ENCODE data around the gene TNFSF15. TPM values are rescaled to one million over a fixed set of nuclear protein-coding genes. Genes with fewer than 3 reads are reported as not detected.

The TNFSF15 gene
- total and polyA plus RNA-seq, 4 donors: 2.0 to 24.5 (median 4.2) TPM

DNA sequence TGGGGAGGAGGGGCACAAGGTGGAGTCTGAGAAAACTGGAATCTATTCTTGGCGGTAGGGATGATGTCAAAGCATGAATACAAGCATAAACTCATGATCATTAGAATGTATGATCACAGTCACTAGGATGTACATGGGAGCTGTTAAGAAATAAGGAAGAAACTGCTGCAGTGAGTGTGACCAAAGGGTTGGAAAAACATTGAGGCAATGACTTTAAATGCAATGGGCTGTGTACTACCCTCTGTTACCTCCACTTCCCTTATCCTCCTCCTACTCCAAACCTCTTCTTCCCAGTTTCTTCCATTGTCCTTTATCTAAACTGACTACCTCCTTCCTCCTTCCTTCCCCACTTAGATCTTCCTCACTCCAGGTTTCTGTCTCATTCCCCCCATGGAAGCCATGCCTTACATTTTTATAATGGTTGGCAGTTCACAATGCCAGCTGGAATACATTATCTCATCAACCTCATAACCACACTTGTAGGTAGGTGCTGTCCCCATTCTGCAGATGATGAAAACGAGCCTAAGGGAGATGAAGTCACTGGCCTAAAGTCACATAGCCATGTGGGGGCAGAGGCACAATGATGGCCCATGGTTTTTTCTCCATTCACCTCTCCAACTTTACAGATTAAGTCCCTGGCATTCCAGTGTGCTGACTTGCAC, 21.9 kb upstream of the TNFSF15 start:
- TF ChIP-seq, protein P1, sequence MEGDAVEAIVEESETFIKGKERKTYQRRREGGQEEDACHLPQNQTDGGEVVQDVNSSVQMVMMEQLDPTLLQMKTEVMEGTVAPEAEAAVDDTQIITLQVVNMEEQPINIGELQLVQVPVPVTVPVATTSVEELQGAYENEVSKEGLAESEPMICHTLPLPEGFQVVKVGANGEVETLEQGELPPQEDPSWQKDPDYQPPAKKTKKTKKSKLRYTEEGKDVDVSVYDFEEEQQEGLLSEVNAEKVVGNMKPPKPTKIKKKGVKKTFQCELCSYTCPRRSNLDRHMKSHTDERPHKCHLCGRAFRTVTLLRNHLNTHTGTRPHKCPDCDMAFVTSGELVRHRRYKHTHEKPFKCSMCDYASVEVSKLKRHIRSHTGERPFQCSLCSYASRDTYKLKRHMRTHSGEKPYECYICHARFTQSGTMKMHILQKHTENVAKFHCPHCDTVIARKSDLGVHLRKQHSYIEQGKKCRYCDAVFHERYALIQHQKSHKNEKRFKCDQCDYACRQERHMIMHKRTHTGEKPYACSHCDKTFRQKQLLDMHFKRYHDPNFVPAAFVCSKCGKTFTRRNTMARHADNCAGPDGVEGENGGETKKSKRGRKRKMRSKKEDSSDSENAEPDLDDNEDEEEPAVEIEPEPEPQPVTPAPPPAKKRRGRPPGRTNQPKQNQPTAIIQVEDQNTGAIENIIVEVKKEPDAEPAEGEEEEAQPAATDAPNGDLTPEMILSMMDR (IDR thresholded peaks at IDR 0.05; ENCODE audit: control extremely low read depth, extremely low read depth): no peak
- Histone ChIP-seq H3K9ac (ENCODE audit: insufficient read depth in 1 of 2, low read length in 2 of 2) (no peak overlapping the region), H3K4me3 (no peak overlapping the region), H3K27ac (ENCODE audit: low read depth in 1 of 2, low read length in 1 of 2) (no peak overlapping the region), H3K4me1 (ENCODE audit: control insufficient read depth in 5 of 5, insufficient read depth in 5 of 5, low read length in 5 of 5) (no peaks in the 10 kb centered on the region), H3K27me3 (ENCODE audit: control insufficient read depth in 3 of 3, insufficient read depth in 3 of 3, low read length in 2 of 3) (no peaks in the 10 kb centered on the region), H3K36me3 (ENCODE audit: control insufficient read depth in 4 of 4, insufficient read depth in 4 of 4, low read length in 4 of 4) (no peaks in the 10 kb centered on the region), H3K9me3 (ENCODE audit: control insufficient read depth in 4 of 4, insufficient read depth in 3 of 4, low read length in 3 of 4) (no peaks in the 10 kb centered on the region)
- DNase-seq: no peak
- WGBS, 2 donors: 64 to 81% methylated on average over 2 of the region's 2 CpGs
- no peak for ATAC-seq (ENCODE audit: insufficient read depth, low FRiP score)

- TF ChIP-seq, protein P1 (IDR thresholded peaks at IDR 0.05; ENCODE audit: control extremely low read depth, extremely low read depth): no peak
- 87 to 90% methylated on average over 3 of the region's 3 CpGs for WGBS, 2 donors
Measured at GRCh38 chr9:114826431-114826830, 20.6 kb upstream of the TNFSF15 start.

GRCh38 chr9:114825126-114825795, 19.4 kb upstream of the TNFSF15 start:
- DNase-seq (no peak), ATAC-seq (ENCODE audit: insufficient read depth, low FRiP score) (no peak)
- H3K4me3 ChIP-seq: no peak overlapping the region
- TF ChIP-seq, protein P1 (IDR thresholded peaks at IDR 0.05; ENCODE audit: control extremely low read depth, extremely low read depth): no peak
- H3K9me3 ChIP-seq (ENCODE audit: control insufficient read depth in 4 of 4, insufficient read depth in 3 of 4, low read length in 3 of 4): peaks cover 0 to 3% (median 0%) of the 10 kb centered on the region in 4 donors
- WGBS, 2 donors: 81 to 83% methylated on average over 4 of the region's 4 CpGs
- peaks cover 0 to under 1% (median 0%) of the 10 kb centered on the region in 5 donors for H3K4me1 ChIP-seq (ENCODE audit: control insufficient read depth in 5 of 5, insufficient read depth in 5 of 5, low read length in 5 of 5)
- no peaks in the 10 kb centered on the region for H3K36me3 ChIP-seq (ENCODE audit: control insufficient read depth in 4 of 4, insufficient read depth in 4 of 4, low read length in 4 of 4)
- H3K9ac ChIP-seq (ENCODE audit: insufficient read depth in 1 of 2, low read length in 2 of 2): no peak overlapping the region
- H3K27ac ChIP-seq (ENCODE audit: low read depth in 1 of 2, low read length in 1 of 2): no peak overlapping the region
- H3K27me3 ChIP-seq (ENCODE audit: control insufficient read depth in 3 of 3, insufficient read depth in 3 of 3, low read length in 2 of 3): no peaks in the 10 kb centered on the region

More at GRCh38 chr9:114826431-114826830, 20.6 kb upstream of the TNFSF15 start:
- Histone ChIP-seq H3K9ac (ENCODE audit: insufficient read depth in 1 of 2, low read length in 2 of 2) (no peak overlapping the region), H3K9me3 (ENCODE audit: control insufficient read depth in 4 of 4, insufficient read depth in 3 of 4, low read length in 3 of 4) (no peaks in the 10 kb centered on the region), H3K27ac (ENCODE audit: low read depth in 1 of 2, low read length in 1 of 2) (no peak overlapping the region), H3K4me1 (ENCODE audit: control insufficient read depth in 5 of 5, insufficient read depth in 5 of 5, low read length in 5 of 5) (no peaks in the 10 kb centered on the region), H3K27me3 (ENCODE audit: control insufficient read depth in 3 of 3, insufficient read depth in 3 of 3, low read length in 2 of 3) (no peaks in the 10 kb centered on the region), H3K36me3 (ENCODE audit: control insufficient read depth in 4 of 4, insufficient read depth in 4 of 4, low read length in 4 of 4) (no peaks in the 10 kb centered on the region), H3K4me3 (no peak overlapping the region)
- no peak for DNase-seq
- no peak for ATAC-seq (ENCODE audit: insufficient read depth, low FRiP score)
